GM12892 (cell line): Measurements from ENCODE around the gene ASXL2.

Experiments used
- POLR2A ChIP-seq: IDR thresholded peaks from 2 replicates; pipeline ENCODE4 v1.6.1; 2011; ENCODE audit warnings: low read depth, low read length, control low read depth
- POLR2AphosphoS5 ChIP-seq: IDR thresholded peaks from 2 replicates; pipeline ENCODE4 v1.6.1; 2011; ENCODE audit warnings: low read depth, low read length, control low read depth

DNA sequence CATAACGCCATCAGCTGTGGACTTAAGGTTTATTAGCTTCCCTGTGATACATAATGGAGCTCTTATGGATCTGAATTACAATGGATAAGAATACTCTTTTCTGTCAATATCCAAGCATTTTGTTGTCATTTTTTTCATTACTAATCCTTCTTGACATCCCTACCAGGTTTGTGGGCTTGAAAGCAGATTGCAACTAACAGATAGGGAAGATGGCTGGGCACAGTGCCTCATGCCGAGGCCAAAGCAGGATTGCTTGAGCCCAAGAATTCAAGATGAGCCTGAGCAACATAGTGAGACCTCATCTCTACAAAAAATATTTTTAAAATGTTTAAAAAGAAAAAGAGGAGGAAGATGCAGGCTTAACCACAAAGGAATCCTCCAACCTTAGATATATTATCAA, 42.4 kb downstream of the ASXL2 start:
- TF ChIP-seq POLR2A (no peak), POLR2AphosphoS5 (no peak)
